HEK293 (cell line): ENCODE measurements around the gene CLDN6.

Experiments used
- CTCF ChIA-PET: fragments of 350-600 bp; formaldehyde crosslinking; extraction: SDS; loops from one replicate; lab custom pipeline; 2021; ENCODE audit warnings: antibody characterized with exemption; lab: Yijun Ruan, JAX
- POLR2A ChIA-PET: fragments of 300-600 bp; formaldehyde crosslinking; extraction: SDS; loops from one replicate; lab custom pipeline; 2020; ENCODE audit warnings: antibody characterized with exemption, inconsistent platforms; lab: Yijun Ruan, JAX
- H3K27ac ChIP-seq: fragments of 200-500 bp; sonication (Bioruptor generic); 2 replicates; pipeline ENCODE4 v1.5.1; 2014; ENCODE audit warnings: low read depth, low read length, control low read depth, inconsistent platforms; ENCODE audit errors: extremely low read depth
- H3K36me3 ChIP-seq, 2 experiments: fragments of 200-500 bp in 1 of 2; sonication (Bioruptor generic) in 1 of 2; 1 replicate in 1 of 2; 2 replicates in 1 of 2; pipeline ENCODE4 v1.5.1; 2014 to 2017; ENCODE audit warnings: inconsistent platforms in 2 of 2, low read length in 2 of 2; ENCODE audit not compliant: control insufficient read depth in 2 of 2, insufficient read depth in 1 of 2
- H3K4me1 ChIP-seq: fragments of 200-500 bp; sonication (Bioruptor generic); 2 replicates; pipeline ENCODE4 v1.5.1; 2014; ENCODE audit warnings: mild to moderate bottlenecking, low read length, inconsistent platforms; ENCODE audit not compliant: control insufficient read depth, insufficient read depth
- H3K4me3 ChIP-seq: 2 replicates; pipeline ENCODE4 v1.5.1; 2011; ENCODE audit warnings: low read depth, mild to moderate bottlenecking, control low read depth, low read length, moderate library complexity
- H3K9me3 ChIP-seq: fragments of 200-500 bp; sonication (Bioruptor generic); 2 replicates; pipeline ENCODE4 v1.5.1; 2014; ENCODE audit warnings: low read depth, low read length, inconsistent platforms; ENCODE audit not compliant: control insufficient read depth, insufficient read depth
- EGR2 ChIP-seq: fragments of 450-650 bp; formaldehyde crosslinking; IDR thresholded peaks from 2 replicates; pipeline ENCODE4 v1.5.1; 2016; ENCODE audit warnings: low read depth, missing biosample characterization, missing genetic modification characterization
- GFI1B ChIP-seq: fragments of 450-650 bp; formaldehyde crosslinking; IDR thresholded peaks from 2 replicates; pipeline ENCODE4 v1.5.1; 2016; ENCODE audit warnings: missing biosample characterization, missing genetic modification characterization
- GLI2 ChIP-seq: fragments of 450-650 bp; formaldehyde crosslinking; IDR thresholded peaks from 2 replicates; pipeline ENCODE4; 2017; ENCODE audit warnings: missing biosample characterization, missing genetic modification characterization, low read depth, borderline replicate concordance
- MEIS1 ChIP-seq: sonication (generic); formaldehyde crosslinking; IDR thresholded peaks from 2 replicates; pipeline ENCODE4 v1.8.1; 2022; ENCODE audit warnings: missing genetic modification reagents, mild to moderate bottlenecking, borderline replicate concordance
- SALL2 ChIP-seq: fragments of 450-650 bp; formaldehyde crosslinking; IDR thresholded peaks from 2 replicates; pipeline ENCODE4 v1.5.0; 2017; ENCODE audit warnings: missing biosample characterization, mild to moderate bottlenecking, missing genetic modification characterization, borderline replicate concordance
- SCRT1 ChIP-seq: fragments of 450-650 bp; formaldehyde crosslinking; IDR thresholded peaks from 2 replicates; pipeline ENCODE4 v1.5.1; 2016; ENCODE audit warnings: missing biosample characterization, missing genetic modification characterization, borderline replicate concordance
- YY1 ChIP-seq: fragments of 450-650 bp; formaldehyde crosslinking; IDR thresholded peaks from 2 replicates; pipeline ENCODE4 v1.5.1; 2018; ENCODE audit warnings: missing biosample characterization, missing genetic modification characterization
- ZBTB1 ChIP-seq: fragments of 450-650 bp; formaldehyde crosslinking; IDR thresholded peaks from 2 replicates; pipeline ENCODE4 v1.5.1; 2016; ENCODE audit warnings: missing biosample characterization, missing genetic modification characterization
- ZBTB11 ChIP-seq: fragments of 450-650 bp; formaldehyde crosslinking; conservative IDR thresholded peaks from 2 replicates; pipeline ENCODE4 v1.5.1; 2016; ENCODE audit warnings: low read depth, missing biosample characterization, missing genetic modification characterization
- ZBTB26 ChIP-seq: fragments of 450-650 bp; formaldehyde crosslinking; optimal IDR thresholded peaks from 2 replicates; pipeline ENCODE3; 2016; ENCODE audit warnings: missing biosample characterization, mild to moderate bottlenecking, missing genetic modification characterization
- ZFP37 ChIP-seq: fragments of 450-650 bp; formaldehyde crosslinking; IDR thresholded peaks from 2 replicates; pipeline ENCODE4 v1.5.1; 2016; ENCODE audit warnings: missing biosample characterization, missing genetic modification characterization
- ZNF140 ChIP-seq: fragments of 450-650 bp; formaldehyde crosslinking; IDR thresholded peaks from 2 replicates; pipeline ENCODE4 v1.5.1; 2016; ENCODE audit warnings: missing biosample characterization, missing genetic modification characterization
- ZNF169 ChIP-seq: fragments of 450-650 bp; formaldehyde crosslinking; IDR thresholded peaks from 2 replicates; pipeline ENCODE4 v1.5.1; 2016; ENCODE audit warnings: missing biosample characterization, missing genetic modification characterization
- ZNF2 ChIP-seq: fragments of 450-650 bp; formaldehyde crosslinking; IDR thresholded peaks from 2 replicates; pipeline ENCODE4 v1.5.1; 2016; ENCODE audit warnings: missing biosample characterization, missing genetic modification characterization
- ZNF23 ChIP-seq: fragments of 450-650 bp; formaldehyde crosslinking; IDR thresholded peaks from 2 replicates; pipeline ENCODE4 v1.5.1; 2016; ENCODE audit warnings: missing biosample characterization, missing genetic modification characterization, borderline replicate concordance
- ZNF341 ChIP-seq: fragments of 450-650 bp; formaldehyde crosslinking; IDR thresholded peaks from 2 replicates; pipeline ENCODE4; 2016; ENCODE audit warnings: low read depth, missing biosample characterization, missing genetic modification characterization
- ZNF501 ChIP-seq: fragments of 450-650 bp; formaldehyde crosslinking; IDR thresholded peaks from 2 replicates; pipeline ENCODE4 v1.5.1; 2016; ENCODE audit warnings: missing biosample characterization, missing genetic modification characterization
- ZNF585B ChIP-seq: fragments of 450-650 bp; formaldehyde crosslinking; IDR thresholded peaks from 2 replicates; pipeline ENCODE4 v1.5.1; 2016; ENCODE audit warnings: missing biosample characterization, missing genetic modification characterization
- ZNF600 ChIP-seq: fragments of 450-650 bp; formaldehyde crosslinking; IDR thresholded peaks from 2 replicates; pipeline ENCODE4 v1.5.1; 2016; ENCODE audit warnings: missing biosample characterization, missing genetic modification characterization
- ZNF610 ChIP-seq: fragments of 450-650 bp; formaldehyde crosslinking; IDR thresholded peaks from 2 replicates; pipeline ENCODE4 v1.5.1; 2016; ENCODE audit warnings: missing biosample characterization, missing genetic modification characterization, borderline replicate concordance
- ZNF623 ChIP-seq: fragments of 450-650 bp; formaldehyde crosslinking; IDR thresholded peaks from 2 replicates; pipeline ENCODE4 v1.5.1; 2016; ENCODE audit warnings: missing biosample characterization, missing genetic modification characterization
- ZNF645 ChIP-seq: fragments of 450-650 bp; formaldehyde crosslinking; IDR thresholded peaks from 2 replicates; pipeline ENCODE4; 2016; ENCODE audit warnings: missing biosample characterization, missing genetic modification characterization
- ZNF704 ChIP-seq: fragments of 450-650 bp; formaldehyde crosslinking; IDR thresholded peaks from 2 replicates; pipeline ENCODE4 v1.5.1; 2016; ENCODE audit warnings: missing biosample characterization, missing genetic modification characterization

The CLDN6 gene

GRCh38 chr16:2981177-2981898 is 36.6 kb downstream of the CLDN6 start (continued):
- no peak for TF ChIP-seq ZBTB26 (tag by site-specific recombination)

GRCh38 chr16:2980227-2981176 is 37.5 kb downstream of the CLDN6 start, which contains the start of gene PKMYT1:
PKMYT1 (minus strand) TSS chr16:2980446; CDS start chr16:2979657, 789 bp downstream.
- Histone ChIP-seq H3K9me3 (no peaks in the 10 kb centered on the region), H3K4me1 (no peaks in the 10 kb centered on the region), H3K4me3 (peak within 1 kb of the TSS; percentile 84), H3K27ac (peak within 1 kb of the TSS; percentile 86), H3K36me3 (peaks cover 3 to 29% of the 10 kb centered on the region in 2 experiments; a peak in 2 of 3 replicates)
- CTCF ChIA-PET, result interaction anchor here (0.6 to 2.8 kb wide), 4 partner anchors 9 to 54 kb away, joined by 3 to 12 read pairs (median 6); partner anchors contain the start of gene PAQR4
- POLR2A ChIA-PET, result interaction anchor here (0.8 to 2.2 kb wide), 13 partner anchors 7 to 154 kb away, joined by 3 to 25 read pairs (median 4); partner anchors contain the start of genes FLYWCH1, FLYWCH2, KREMEN2 and PAQR4
- TF ChIP-seq EGR2 (tag by site-specific recombination) (peak; percentile 93), MEIS1 (no peak), SCRT1 (tag by site-specific recombination) (no peak), ZBTB26 (tag by site-specific recombination) (peak; percentile 91), ZNF610 (tag by site-specific recombination) (no peak), ZNF600 (peak; percentile 92), ZNF501 (peak; percentile 76; the same call in 1 of the 2 replicates), ZNF23 (tag by site-specific recombination) (no peak), ZNF341 (tag by site-specific recombination) (no peak), ZBTB1 (tag by site-specific recombination) (no peak), ZBTB11 (tag by site-specific recombination) (peak; percentile 46; the same call in 1 of the 2 replicates), ZFP37 (no peak; the same call in 1 of the 2 replicates), SALL2 (tag by site-specific recombination) (no peak), ZNF623 (tag by site-specific recombination) (no peak), YY1 (tag by site-specific recombination) (0 out of 2 replicates have a peak, but pooled peaks have one; percentile 22), ZNF704 (tag by site-specific recombination) (no peak), GLI2 (tag by site-specific recombination) (no peak), ZNF140 (tag by site-specific recombination) (no peak), ZNF169 (no peak), ZNF585B (tag by site-specific recombination) (no peak), ZNF2 (tag by site-specific recombination) (peak; percentile 33; the same call in 1 of the 2 replicates), GFI1B (tag by site-specific recombination) (no peak), ZNF645 (tag by site-specific recombination) (no peak)
